Measurements from ENCODE around the gene TRIP13. TPM values are rescaled to one million over a fixed set of nuclear protein-coding genes. Genes with fewer than 3 reads are reported as not detected.

TRIP13 gene
- total RNA-seq, 1 donor from 2014 or later, result 12.5 TPM

- no peak for ATAC-seq
These were observed 20.4 kb upstream of the TRIP13 start for GRCh38 chr5:872301-872700.

- ATAC-seq, result no peak
These were observed 19.4 kb upstream of the TRIP13 start for GRCh38 chr5:873328-873727.

- no peak for ATAC-seq
These were observed 16.8 kb upstream of the TRIP13 start for GRCh38 chr5:875931-876330.

- ATAC-seq, result no peak
These were observed 16.0 kb upstream of the TRIP13 start for GRCh38 chr5:876398-877365.

- peak; percentile 10 for ATAC-seq
These were observed 14.6 kb upstream of the TRIP13 start for GRCh38 chr5:878125-878524.

- ATAC-seq, result peak; percentile 49
These were observed 14.0 kb upstream of the TRIP13 start for GRCh38 chr5:878677-879076.

- ATAC-seq, result no peak
These were observed 11.7 kb upstream of the TRIP13 start for GRCh38 chr5:880816-881550.

- no peak for ATAC-seq
These were observed 11.1 kb upstream of the TRIP13 start for GRCh38 chr5:881551-881935.

GRCh38 chr5:882253-883183 lies 10.2 kb upstream of the TRIP13 start:
- no peak for ATAC-seq

GRCh38 chr5:883475-884181 lies 9.1 kb upstream of the TRIP13 start:
- no peak for ATAC-seq

GRCh38 chr5:884345-885126 lies 8.1 kb upstream of the TRIP13 start:
- no peak for ATAC-seq

GRCh38 chr5:885127-885442 lies 7.6 kb upstream of the TRIP13 start:
- no peak for ATAC-seq

GRCh38 chr5:885529-885928 lies 7.2 kb upstream of the TRIP13 start:
- ATAC-seq, result no peak

- ATAC-seq, result no peak
These were observed 6.6 kb upstream of the TRIP13 start for GRCh38 chr5:886036-886435.

GRCh38 chr5:886716-887325 lies 5.9 kb upstream of the TRIP13 start:
- no peak for ATAC-seq

- no peak for ATAC-seq
These were observed 4.6 kb upstream of the TRIP13 start for GRCh38 chr5:887947-888637.

GRCh38 chr5:888638-889035 lies 4.0 kb upstream of the TRIP13 start:
- ATAC-seq, result no peak

GRCh38 chr5:889075-889710 lies 3.5 kb upstream of the TRIP13 start:
- ATAC-seq, result no peak

- ATAC-seq, result no peak
These were observed 1.4 kb upstream of the TRIP13 start for GRCh38 chr5:891117-891836.

Measured in esophagus mucosa (tissue), 1 donor.